HG02623 (cell line): ENCODE results near the gene TAAR9.

Experiments
- ATAC-seq: cut with Tn5 transposase; IDR thresholded peaks from one replicate; pipeline ENCODE4 v1.9.1; 2021; ENCODE audit warnings: moderate library complexity; ENCODE audit not compliant: unreplicated experiment

Gene TAAR9

DNA sequence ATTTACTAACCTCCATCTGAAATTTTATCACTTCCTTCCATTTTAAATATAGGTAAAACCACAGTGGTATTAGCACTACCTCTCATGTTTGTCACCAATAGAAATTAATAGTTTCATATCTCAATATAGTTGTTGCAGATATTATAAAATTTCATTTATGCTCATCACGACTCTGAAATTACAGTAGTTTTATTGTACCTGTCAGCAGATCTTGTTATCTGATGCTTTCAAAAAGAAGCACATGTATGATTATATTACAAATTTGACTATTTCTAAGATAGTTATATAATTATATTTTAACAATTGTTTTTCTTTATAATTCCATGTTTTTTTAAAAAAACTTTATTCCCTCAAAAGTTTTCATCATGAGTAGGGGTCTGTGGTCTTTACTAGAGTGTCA is 46.6 kb downstream of the TAAR9 start:
- no peak for ATAC-seq

DNA sequence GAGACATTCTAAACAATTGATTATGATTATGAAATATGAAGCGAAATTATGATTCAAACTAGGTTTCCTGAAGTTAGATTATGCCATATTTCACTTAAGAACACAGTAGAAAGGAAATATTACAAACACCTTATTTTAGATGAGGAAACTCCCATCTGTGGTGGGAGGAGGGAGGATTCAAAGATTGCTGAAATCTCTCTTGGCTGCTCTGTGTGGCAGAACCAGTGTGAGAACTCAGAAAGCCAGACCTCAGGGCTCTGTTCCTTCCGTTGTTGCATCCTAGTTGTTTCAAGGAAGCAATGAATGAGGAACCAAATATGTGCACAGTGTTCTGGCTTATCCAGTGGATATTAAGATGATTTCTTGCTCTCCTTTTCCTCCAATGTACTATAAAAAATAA is 49.3 kb downstream of the TAAR9 start:
- no peak for ATAC-seq
